Lower lobe of right lung (tissue), 2 donors: ENCODE results near the gene SETMAR. TPM values are rescaled to one million over a fixed set of nuclear protein-coding genes. Genes with fewer than 3 reads are reported as not detected.
A peak's percentile ranks its signal among the peaks of the same experiment; 100 is the strongest.
"Not testable (repeated sequence)": the region's sequence is repeated elsewhere in the genome, so short reads cannot be mapped to it uniquely, and the experiment has no call there.

ENCODE experiments used
- ATAC-seq, 2 donors: fragments of 200-7000 bp; cut with Tn5 transposase; one replicate each; pipeline ENCODE4 v1.9.1; 2020 to 2022; ENCODE audit warnings: mild to moderate bottlenecking in 2 of 2, moderate library complexity in 2 of 2
- DNase-seq: peaks from one replicate; pipeline ENCODE4 v3.0.0-alpha.2; 2020
- H3K27ac ChIP-seq: fragments of 200-600 bp; one replicate; pipeline ENCODE4 v1.8.0; 2022
- H3K27me3 ChIP-seq: fragments of 200-600 bp; one replicate; pipeline ENCODE4 v1.8.0; 2022; ENCODE audit warnings: low read depth
- H3K36me3 ChIP-seq: fragments of 200-600 bp; one replicate; pipeline ENCODE4 v1.8.0; 2022; ENCODE audit warnings: mild to moderate bottlenecking
- H3K4me1 ChIP-seq: fragments of 200-600 bp; one replicate; pipeline ENCODE4 v1.8.0; 2022
- H3K4me3 ChIP-seq: fragments of 200-600 bp; one replicate; pipeline ENCODE4 v1.8.0; 2022; ENCODE audit warnings: mild to moderate bottlenecking
- H3K9me3 ChIP-seq: fragments of 200-600 bp; one replicate; pipeline ENCODE4 v1.8.0; 2022
- intact Hi-C: fragments of 100-400 bp; cut with DNase I; formaldehyde crosslinking; loops from one replicate; pipeline ENCODE4 v1.11.0; 2022
- total RNA-seq: library from RNA; stranded (reverse); fragmentation: NEBNext Ultra II Directional; extraction: Animal tissue kit (Norgen Biotek cat#: 25700); gene quantifications from one replicate; pipeline ENCODE4 v1.2.1, GENCODE V29; 2021
- TF ChIP-seq, protein P1 (sequence below): fragments of 200-600 bp; IDR thresholded peaks from one replicate; pipeline ENCODE4 v1.8.0; 2022; ENCODE audit warnings: antibody characterized with exemption, mild to moderate bottlenecking
- donor health status: DM: no; HTN: yes; CAD: no; lungs with severe emphysema.

Gene SETMAR
- total RNA-seq, 1 donor from 2014 or later = 14.1 TPM

DNA sequence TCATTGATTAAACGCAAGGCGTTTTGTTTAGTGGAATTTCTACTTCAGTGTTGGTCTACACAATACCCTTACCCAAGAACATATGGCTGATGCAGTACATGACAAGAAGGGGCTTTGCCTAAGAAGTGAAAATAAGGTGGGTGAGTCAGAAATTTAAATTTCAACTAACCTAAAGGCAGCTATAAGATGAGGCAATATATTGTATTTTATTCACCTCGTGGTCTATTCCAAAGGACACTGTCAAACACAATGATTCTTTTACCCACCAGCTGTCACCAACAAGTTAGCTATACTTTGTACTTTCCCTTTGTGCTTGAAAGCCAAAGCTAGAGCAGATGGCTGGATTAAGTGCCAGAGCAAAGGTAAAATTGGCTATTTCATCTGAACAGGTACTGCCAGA lies 10.9 kb upstream of the SETMAR start:
- Histone ChIP-seq H3K27me3 (no peaks in the 10 kb centered on the region), H3K9me3 (no peaks in the 10 kb centered on the region), H3K4me3 (no peak overlapping the region), H3K36me3 (no peaks in the 10 kb centered on the region), H3K4me1 (no peaks in the 10 kb centered on the region), H3K27ac (no peak overlapping the region)
- ATAC-seq = no peak
- TF ChIP-seq, protein P1, sequence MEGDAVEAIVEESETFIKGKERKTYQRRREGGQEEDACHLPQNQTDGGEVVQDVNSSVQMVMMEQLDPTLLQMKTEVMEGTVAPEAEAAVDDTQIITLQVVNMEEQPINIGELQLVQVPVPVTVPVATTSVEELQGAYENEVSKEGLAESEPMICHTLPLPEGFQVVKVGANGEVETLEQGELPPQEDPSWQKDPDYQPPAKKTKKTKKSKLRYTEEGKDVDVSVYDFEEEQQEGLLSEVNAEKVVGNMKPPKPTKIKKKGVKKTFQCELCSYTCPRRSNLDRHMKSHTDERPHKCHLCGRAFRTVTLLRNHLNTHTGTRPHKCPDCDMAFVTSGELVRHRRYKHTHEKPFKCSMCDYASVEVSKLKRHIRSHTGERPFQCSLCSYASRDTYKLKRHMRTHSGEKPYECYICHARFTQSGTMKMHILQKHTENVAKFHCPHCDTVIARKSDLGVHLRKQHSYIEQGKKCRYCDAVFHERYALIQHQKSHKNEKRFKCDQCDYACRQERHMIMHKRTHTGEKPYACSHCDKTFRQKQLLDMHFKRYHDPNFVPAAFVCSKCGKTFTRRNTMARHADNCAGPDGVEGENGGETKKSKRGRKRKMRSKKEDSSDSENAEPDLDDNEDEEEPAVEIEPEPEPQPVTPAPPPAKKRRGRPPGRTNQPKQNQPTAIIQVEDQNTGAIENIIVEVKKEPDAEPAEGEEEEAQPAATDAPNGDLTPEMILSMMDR = no peak
- intact Hi-C loops = no loop called here
- no peak for DNase-seq

DNA sequence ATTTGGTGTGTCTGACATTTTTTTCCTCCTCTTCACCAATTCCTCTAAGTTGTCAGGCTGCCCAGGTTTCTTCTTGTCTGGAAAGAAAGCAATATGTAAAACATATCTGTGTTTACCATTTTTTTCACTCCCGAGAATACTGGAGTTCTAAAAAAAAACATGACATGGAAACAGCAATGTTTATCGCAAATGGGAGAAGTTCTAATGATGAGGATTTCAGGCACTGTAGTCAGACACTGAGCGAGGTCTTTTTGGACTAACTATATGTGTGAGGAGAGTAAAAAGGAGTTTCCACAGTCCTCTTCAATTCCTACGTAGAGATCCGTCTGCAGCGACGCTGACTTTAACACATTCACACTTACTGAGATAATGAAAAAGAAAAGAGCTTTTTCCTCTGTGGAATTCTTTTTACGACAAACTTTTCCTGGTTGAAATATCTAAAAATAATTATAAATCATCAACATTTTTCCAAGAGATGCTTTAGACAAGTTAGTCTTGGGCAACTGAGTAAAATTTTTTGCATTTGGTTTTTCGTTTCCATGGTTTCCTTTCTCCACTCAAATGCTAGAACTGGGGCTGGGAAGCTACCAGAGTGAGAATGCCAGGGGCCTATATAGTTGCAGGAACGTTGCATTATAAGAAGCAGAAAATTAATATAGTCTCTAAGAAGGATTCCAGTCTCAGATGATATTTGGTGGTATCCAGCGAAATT lies 8.4 kb upstream of the SETMAR start:
- TF ChIP-seq, protein P1 = no peak
- H3K27ac ChIP-seq = no peak overlapping the region
- H3K36me3 ChIP-seq = no peaks in the 10 kb centered on the region
- H3K27me3 ChIP-seq = no peaks in the 10 kb centered on the region
- ATAC-seq (no peak), DNase-seq (no peak)
- no peaks in the 10 kb centered on the region for H3K4me1 ChIP-seq
- no peaks in the 10 kb centered on the region for H3K9me3 ChIP-seq
- intact Hi-C loops = no loop called here
- no peak overlapping the region for H3K4me3 ChIP-seq

DNA sequence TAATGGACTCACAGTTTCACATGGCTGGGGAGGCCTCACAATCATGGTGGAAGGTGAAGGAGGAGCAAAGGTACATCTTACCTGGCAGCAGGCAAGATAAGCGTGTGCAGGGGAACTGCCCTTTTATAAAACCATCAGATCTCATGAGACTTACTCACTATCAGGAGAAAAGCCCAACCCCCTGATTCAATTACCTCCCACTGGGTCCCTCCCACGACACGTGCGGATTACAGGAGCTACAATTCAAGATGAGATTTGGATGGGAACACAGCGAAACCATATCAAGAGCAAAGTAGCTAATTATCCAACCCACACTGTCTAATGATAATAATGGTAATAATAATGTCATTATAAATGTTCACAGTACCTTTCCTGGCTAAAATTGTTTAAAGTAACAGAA lies 6.7 kb upstream of the SETMAR start:
- H3K27me3 ChIP-seq, DNase-seq, H3K4me1 ChIP-seq, H3K36me3 ChIP-seq, intact Hi-C loops, ATAC-seq, H3K9me3 ChIP-seq, H3K27ac ChIP-seq, H3K4me3 ChIP-seq: not testable (repeated sequence)

DNA sequence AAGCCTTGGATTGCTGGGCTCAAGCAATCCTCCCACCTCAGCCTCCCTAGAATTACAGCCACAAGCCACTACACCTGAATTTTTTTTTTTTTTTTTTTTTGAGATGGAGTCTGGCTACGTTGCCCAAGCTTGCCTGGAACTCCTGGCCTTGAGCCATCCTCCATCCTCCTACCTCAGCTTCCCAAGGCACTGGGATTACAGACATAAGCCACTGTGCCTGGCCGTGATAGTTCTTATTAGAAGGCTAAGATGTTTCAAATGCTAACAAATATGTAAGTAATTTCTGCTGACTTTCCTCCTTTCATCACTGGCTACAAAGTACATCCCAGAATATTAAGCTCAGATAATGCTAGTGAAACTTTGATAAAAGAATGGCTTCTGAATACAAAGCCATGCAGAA lies 5.7 kb upstream of the SETMAR start:
- H3K27me3 ChIP-seq = no peaks in the 10 kb centered on the region
- H3K9me3 ChIP-seq = no peaks in the 10 kb centered on the region
- H3K4me3 ChIP-seq = no peak overlapping the region
- TF ChIP-seq, protein P1 = no peak
- ATAC-seq (no peak), DNase-seq (no peak)
- no peak overlapping the region for H3K27ac ChIP-seq
- H3K36me3 ChIP-seq = no peaks in the 10 kb centered on the region
- intact Hi-C loops = no loop called here
- peaks cover under 1% of the 10 kb centered on the region for H3K4me1 ChIP-seq

DNA sequence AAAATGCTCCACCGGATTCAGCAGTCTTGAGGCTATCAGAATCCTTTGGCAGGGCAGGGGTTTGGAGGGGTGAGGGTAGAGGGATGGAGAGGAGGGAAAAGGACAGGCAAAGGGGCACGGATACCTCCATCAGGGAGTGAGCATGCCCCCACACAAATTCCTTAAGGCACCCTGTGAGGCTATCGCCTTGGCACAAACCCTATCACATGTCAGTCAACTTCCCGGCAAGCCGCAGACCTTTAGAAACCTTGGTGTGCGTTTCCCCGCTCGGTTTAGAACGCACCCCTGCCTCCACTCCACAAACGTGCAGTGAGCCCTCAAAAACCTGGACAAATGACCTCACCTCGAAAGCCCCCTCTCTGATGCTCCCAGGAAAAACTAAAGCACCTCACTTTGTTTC lies 422 bp upstream of the SETMAR start:
- no peaks in the 10 kb centered on the region for H3K27me3 ChIP-seq
- ATAC-seq (no peak), DNase-seq (no peak)
- H3K36me3 ChIP-seq = no peaks in the 10 kb centered on the region
- H3K9me3 ChIP-seq = no peaks in the 10 kb centered on the region
- peaks cover 24% of the 10 kb centered on the region for H3K4me1 ChIP-seq
- TF ChIP-seq, protein P1 = no peak
- intact Hi-C loops = no loop called here
- peak overlapping the region; percentile 70 for H3K4me3 ChIP-seq
- peak overlapping the region; percentile 93 for H3K27ac ChIP-seq

DNA sequence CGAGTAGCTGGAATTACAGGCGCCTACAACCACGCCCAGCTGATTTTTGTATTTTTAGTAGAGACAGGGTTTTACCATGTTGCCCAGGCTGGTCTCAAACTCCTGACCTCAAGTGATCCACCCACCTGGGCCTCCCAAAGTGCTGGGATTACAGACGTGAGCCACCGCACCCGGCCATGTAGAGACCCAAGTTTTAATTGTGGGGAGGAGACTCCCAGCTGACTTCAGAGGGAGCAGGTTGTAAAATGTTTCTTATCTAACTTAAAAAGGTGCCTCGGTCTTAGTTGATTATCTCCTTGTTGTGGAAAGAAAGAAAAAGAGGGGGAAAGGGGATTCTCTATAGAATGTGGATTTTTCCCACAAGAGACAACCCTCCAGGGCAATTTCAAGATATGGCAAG lies 2.0 kb downstream of the SETMAR start:
- intact Hi-C loops, H3K27me3 ChIP-seq, ATAC-seq, H3K9me3 ChIP-seq, DNase-seq, H3K4me3 ChIP-seq, H3K36me3 ChIP-seq: not testable (repeated sequence)
- Histone ChIP-seq H3K4me1 (peaks cover 37% of the 10 kb centered on the region), H3K27ac (peak overlapping the region; percentile 10)
